ENCODE measurements around the gene PLXNB2.

The PLXNB2 gene

DNA sequence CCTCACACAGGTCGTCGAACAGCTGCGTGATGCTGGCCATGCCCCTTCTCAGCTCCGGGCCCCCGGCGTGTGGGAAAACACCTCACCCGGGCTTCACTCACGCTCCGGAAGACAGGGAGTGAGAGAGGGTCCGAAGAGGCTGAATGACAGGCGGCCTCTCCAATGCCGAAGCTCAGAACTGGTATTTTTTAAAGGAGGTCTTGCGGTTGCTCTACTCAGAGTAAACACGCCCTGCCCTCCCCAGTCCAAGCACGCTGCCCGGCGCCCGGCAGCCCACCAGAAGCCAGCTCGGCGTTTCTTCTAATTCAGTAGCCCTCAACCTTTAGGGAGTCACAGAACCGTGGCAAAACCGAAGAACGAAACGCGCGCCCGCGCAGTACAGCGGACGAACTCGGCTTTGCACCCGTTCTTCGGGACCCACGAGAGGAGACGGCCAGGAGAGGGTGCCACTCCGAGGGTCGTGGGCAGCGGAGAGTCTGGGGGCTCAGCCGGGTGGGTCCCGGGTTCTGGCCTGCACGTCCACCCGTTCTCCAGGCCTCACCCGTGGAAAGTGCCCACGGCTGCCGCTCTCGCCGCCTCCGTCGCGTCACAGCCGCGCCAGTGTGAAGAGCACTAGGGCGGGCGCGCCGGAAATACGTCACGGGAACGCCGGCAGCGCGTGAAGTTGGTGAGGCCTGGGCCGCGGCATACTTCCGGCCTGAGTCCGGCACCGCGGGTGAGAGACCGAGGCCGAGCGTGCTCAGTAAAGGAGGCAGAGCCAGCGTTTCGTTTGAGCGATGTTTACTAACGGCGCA is 62.8 kb downstream of the PLXNB2 start, which contains the start of gene TUBGCP6:
Gene TUBGCP6 (minus strand): TSS at position 604 of the 794 bp plus-strand sequence. CDS start 564 bp downstream, at position 40.
- Histone ChIP-seq H3K27ac (peak within 1 kb of the TSS; percentile 90), H3K27me3 (no peaks in the 10 kb centered on the region), H3K4me1 (peaks cover 0 to 64% (median 45%) of the 10 kb centered on the region in 4 donors), H3K36me3 (peaks cover 0 to 26% (median 12%) of the 10 kb centered on the region in 3 donors), H3K4me3 (peak within 1 kb of the TSS; percentile 77 to 95), H3K9me3 (no peaks in the 10 kb centered on the region)
- intact Hi-C loops (cut with DNase I; ENCODE audit: low total_unique reads) = loop anchor here (2.0 to 10.0 kb wide), 2 partner anchors 98 to 260 kb away; partner anchors contain the start of genes LMF2, NCAPH2 and PPP6R2
- peak; percentile 95 to 96 for DNase-seq
- TF ChIP-seq, protein P1, sequence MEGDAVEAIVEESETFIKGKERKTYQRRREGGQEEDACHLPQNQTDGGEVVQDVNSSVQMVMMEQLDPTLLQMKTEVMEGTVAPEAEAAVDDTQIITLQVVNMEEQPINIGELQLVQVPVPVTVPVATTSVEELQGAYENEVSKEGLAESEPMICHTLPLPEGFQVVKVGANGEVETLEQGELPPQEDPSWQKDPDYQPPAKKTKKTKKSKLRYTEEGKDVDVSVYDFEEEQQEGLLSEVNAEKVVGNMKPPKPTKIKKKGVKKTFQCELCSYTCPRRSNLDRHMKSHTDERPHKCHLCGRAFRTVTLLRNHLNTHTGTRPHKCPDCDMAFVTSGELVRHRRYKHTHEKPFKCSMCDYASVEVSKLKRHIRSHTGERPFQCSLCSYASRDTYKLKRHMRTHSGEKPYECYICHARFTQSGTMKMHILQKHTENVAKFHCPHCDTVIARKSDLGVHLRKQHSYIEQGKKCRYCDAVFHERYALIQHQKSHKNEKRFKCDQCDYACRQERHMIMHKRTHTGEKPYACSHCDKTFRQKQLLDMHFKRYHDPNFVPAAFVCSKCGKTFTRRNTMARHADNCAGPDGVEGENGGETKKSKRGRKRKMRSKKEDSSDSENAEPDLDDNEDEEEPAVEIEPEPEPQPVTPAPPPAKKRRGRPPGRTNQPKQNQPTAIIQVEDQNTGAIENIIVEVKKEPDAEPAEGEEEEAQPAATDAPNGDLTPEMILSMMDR (IDR thresholded peaks at IDR 0.05) = peak; percentile 22 to 23

GRCh38 chr22:50243685-50244419 is 63.6 kb downstream of the PLXNB2 start:
- Histone ChIP-seq H3K36me3 (peaks cover 5 to 33% (median 16%) of the 10 kb centered on the region in 3 donors), H3K27me3 (no peaks in the 10 kb centered on the region), H3K27ac (peak overlapping the region; percentile 90), H3K9me3 (no peaks in the 10 kb centered on the region), H3K4me1 (peaks cover 0 to 59% (median 42%) of the 10 kb centered on the region in 4 donors), H3K4me3 (peak overlapping the region; percentile 77 to 95)
- TF ChIP-seq, protein P1 (IDR thresholded peaks at IDR 0.05) = no peak
- intact Hi-C loops (cut with DNase I; ENCODE audit: low total_unique reads) = loop anchor here (2.0 to 10.0 kb wide), 2 partner anchors 99 to 261 kb away; partner anchors contain the start of genes LMF2, NCAPH2 and PPP6R2
- DNase-seq = no peak

- no peak for DNase-seq
- H3K27me3 ChIP-seq = no peaks in the 10 kb centered on the region
- TF ChIP-seq, protein P1 (IDR thresholded peaks at IDR 0.05) = no peak
- intact Hi-C loops (cut with DNase I; ENCODE audit: low total_unique reads) = loop anchor here (10.0 kb wide), 1 partner anchor 262 kb away; the partner anchor contains the start of genes LMF2 and NCAPH2
- no peak overlapping the region for H3K27ac ChIP-seq
- peak overlapping the region; percentile 77 to 95 for H3K4me3 ChIP-seq
- H3K9me3 ChIP-seq = no peaks in the 10 kb centered on the region
- peaks cover 0 to 51% (median 41%) of the 10 kb centered on the region in 4 donors for H3K4me1 ChIP-seq
- peaks cover 5 to 44% (median 21%) of the 10 kb centered on the region in 3 donors for H3K36me3 ChIP-seq
Observed at GRCh38 chr22:50242406-50242949, 65.0 kb downstream of the PLXNB2 start.

GRCh38 chr22:50238755-50239154 is 68.7 kb downstream of the PLXNB2 start:
- Histone ChIP-seq H3K27me3 (no peaks in the 10 kb centered on the region), H3K4me3 (no peak overlapping the region), H3K36me3 (peaks cover 5 to 47% (median 29%) of the 10 kb centered on the region in 3 donors), H3K9me3 (no peaks in the 10 kb centered on the region), H3K4me1 (peaks cover 0 to 35% (median 26%) of the 10 kb centered on the region in 4 donors), H3K27ac (no peak overlapping the region)
- intact Hi-C loops (cut with DNase I; ENCODE audit: low total_unique reads) = no loop called here
- no peak for DNase-seq
- TF ChIP-seq, protein P1 (IDR thresholded peaks at IDR 0.05) = no peak

DNA sequence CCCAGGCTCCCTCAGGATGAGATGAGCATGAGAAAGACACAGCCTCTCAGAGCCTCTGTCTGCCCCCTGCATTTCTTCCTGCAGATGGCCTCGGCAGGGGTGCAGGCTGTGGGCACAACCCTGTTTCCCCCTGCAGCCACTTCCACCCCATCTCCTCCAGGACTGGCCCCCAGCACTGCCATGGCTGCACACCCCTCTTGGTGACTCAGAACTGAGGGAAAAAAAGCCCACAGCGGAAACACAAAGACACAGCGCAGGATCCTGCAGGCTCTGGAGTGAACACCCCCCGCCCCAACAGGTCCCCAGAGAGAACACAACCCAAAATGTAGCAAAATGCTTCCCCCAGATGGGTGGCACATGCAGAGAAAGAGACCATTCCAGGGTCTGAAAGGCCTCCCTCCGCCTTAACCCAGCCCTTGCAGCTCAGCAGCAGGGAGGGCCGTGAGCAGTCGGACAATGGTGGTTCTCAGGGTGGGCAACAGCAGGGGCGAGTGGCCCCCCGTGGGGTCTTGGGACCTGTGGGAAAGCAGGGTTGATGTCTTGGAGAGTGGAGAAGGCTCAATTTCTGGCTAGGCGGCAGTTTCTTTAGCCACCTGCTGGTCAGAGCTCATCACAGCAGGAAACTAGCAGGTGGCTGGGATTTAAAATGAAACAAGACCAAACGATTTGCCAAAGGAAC is 70.6 kb downstream of the PLXNB2 start:
- intact Hi-C loops (cut with DNase I; ENCODE audit: low total_unique reads) = no loop called here

More for the DNA sequence above, 70.6 kb downstream of the PLXNB2 start:
- H3K36me3 ChIP-seq = peaks cover 5 to 66% (median 44%) of the 10 kb centered on the region in 3 donors
- TF ChIP-seq, protein P1 (IDR thresholded peaks at IDR 0.05) = no peak
- no peaks in the 10 kb centered on the region for H3K27me3 ChIP-seq
- H3K9me3 ChIP-seq = no peaks in the 10 kb centered on the region
- no peak overlapping the region for H3K27ac ChIP-seq
- H3K4me1 ChIP-seq = peaks cover 0 to 16% (median 13%) of the 10 kb centered on the region in 4 donors
- no peak for DNase-seq
- no peak overlapping the region for H3K4me3 ChIP-seq

All from tibial artery (tissue), 4 donors.